Activated CD4-positive, alpha-beta T cell treated with anti-CD3 and anti-CD28 coated beads, Interleukin-2, amount 50 U/mL, for 4 hours (primary cell): ENCODE data around the gene SLC6A7.

ENCODE experiments used
- DNase-seq, 2 experiments: peaks; one replicate each; pipeline ENCODE4 v3.0.0-alpha.2; 2020

SLC6A7 gene

GRCh38 chr5:150175076-150175475 lies 14.8 kb upstream of the SLC6A7 start:
- DNase-seq: no peak

- no peak for DNase-seq
Measured at GRCh38 chr5:150175536-150175935, 14.3 kb upstream of the SLC6A7 start.

- DNase-seq: no peak
Measured at GRCh38 chr5:150176745-150177477, 13.0 kb upstream of the SLC6A7 start.

GRCh38 chr5:150177721-150178120 lies 12.1 kb upstream of the SLC6A7 start:
- DNase-seq: no peak

GRCh38 chr5:150178262-150178661 lies 11.6 kb upstream of the SLC6A7 start:
- no peak for DNase-seq

- no peak for DNase-seq
Measured at GRCh38 chr5:150179019-150179620, 10.7 kb upstream of the SLC6A7 start.

- DNase-seq: no peak
Measured at GRCh38 chr5:150180241-150181026, 9.4 kb upstream of the SLC6A7 start.

GRCh38 chr5:150181027-150181426 lies 8.8 kb upstream of the SLC6A7 start:
- no peak for DNase-seq

- DNase-seq: no peak
Measured at GRCh38 chr5:150181766-150182545, 7.9 kb upstream of the SLC6A7 start.

GRCh38 chr5:150182774-150183173 lies 7.1 kb upstream of the SLC6A7 start:
- DNase-seq: no peak

- no peak for DNase-seq
Measured at GRCh38 chr5:150183436-150183835, 6.4 kb upstream of the SLC6A7 start.

GRCh38 chr5:150184006-150184405 lies 5.9 kb upstream of the SLC6A7 start:
- no peak for DNase-seq

- DNase-seq: no peak
Measured at GRCh38 chr5:150184990-150185912, 4.6 kb upstream of the SLC6A7 start.

GRCh38 chr5:150186137-150186536 lies 3.7 kb upstream of the SLC6A7 start:
- DNase-seq: no peak

GRCh38 chr5:150186897-150187296 lies 3.0 kb upstream of the SLC6A7 start:
- no peak for DNase-seq

- DNase-seq: no peak
Measured at GRCh38 chr5:150188146-150188842, 1.6 kb upstream of the SLC6A7 start.

- no peak for DNase-seq
Measured at GRCh38 chr5:150189326-150189725, 536 bp upstream of the SLC6A7 start.

GRCh38 chr5:150190503-150190979 lies 679 bp downstream of the SLC6A7 start:
- DNase-seq: no peak

- DNase-seq: no peak
Measured at GRCh38 chr5:150190987-150191386, 1.1 kb downstream of the SLC6A7 start.

GRCh38 chr5:150192462-150192861 lies 2.6 kb downstream of the SLC6A7 start:
- DNase-seq: no peak
